HUES64 (cell line): ENCODE data around the gene BOLA2B.
"Not testable (repeated sequence)": the region's sequence is repeated elsewhere in the genome, so short reads cannot be mapped to it uniquely, and the experiment has no call there.

Source experiments
- H3K27ac ChIP-seq: 2 replicates; pipeline ENCODE4 v1.7.0; 2013; ENCODE audit warnings: low read depth, low read length, inconsistent platforms
- H3K27me3 ChIP-seq: 2 replicates; pipeline ENCODE4 v1.6.1; 2013; ENCODE audit warnings: mild to moderate bottlenecking, low read length; ENCODE audit not compliant: insufficient read depth
- H3K36me3 ChIP-seq: 2 replicates; pipeline ENCODE4 v1.6.1; 2013; ENCODE audit warnings: mild to moderate bottlenecking, low read length; ENCODE audit not compliant: insufficient read depth
- H3K4me1 ChIP-seq: 2 replicates; pipeline ENCODE4 v1.6.1; 2013; ENCODE audit warnings: mild to moderate bottlenecking, low read length, moderate library complexity; ENCODE audit not compliant: insufficient read depth
- H3K4me3 ChIP-seq: 2 replicates; pipeline ENCODE4 v1.5.1; 2013; ENCODE audit warnings: mild to moderate bottlenecking, low read length, moderate library complexity
- H3K9ac ChIP-seq: 2 replicates; pipeline ENCODE4 v1.6.1; 2013; ENCODE audit warnings: mild to moderate bottlenecking, low read depth, low read length
- H3K9me3 ChIP-seq: 2 replicates; pipeline ENCODE4 v1.6.1; 2013; ENCODE audit warnings: low read depth, low read length; ENCODE audit not compliant: insufficient read depth
- WGBS: fragments of 150-250, 120-280 bp; methylation state at CpG from one replicate; pipeline ENCODE4 v1.1.7; 2013; ENCODE audit warnings: missing lambda C conversion rate; 5-methylcytosine and 5-hydroxymethylcytosine counted together

The BOLA2B gene

DNA sequence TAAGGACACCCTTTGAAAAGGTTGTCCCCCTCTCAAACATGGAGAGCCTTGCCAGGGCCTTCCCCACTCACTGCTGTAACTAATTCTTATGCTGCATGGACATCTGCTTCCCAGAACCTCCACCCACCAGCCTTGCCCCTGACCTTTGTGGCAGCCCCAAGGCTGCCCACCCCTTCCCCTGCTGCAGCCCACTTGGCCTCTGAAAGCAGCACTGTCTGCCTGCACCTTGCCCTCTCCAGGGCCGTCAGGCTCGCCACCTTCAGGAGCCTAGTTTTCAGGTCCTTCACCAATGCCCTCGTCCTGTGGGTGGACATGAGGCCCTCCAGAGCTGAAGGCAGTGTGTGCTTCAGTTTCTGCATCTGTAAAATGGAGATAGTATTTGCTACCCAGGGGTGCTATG lies 12.7 kb downstream of the BOLA2B start:
- no peak overlapping the region for H3K4me3 ChIP-seq
- no peak overlapping the region for H3K9ac ChIP-seq
- WGBS: 86% methylated on average over 3 of the region's 3 CpGs
- no peaks in the 10 kb centered on the region for H3K36me3 ChIP-seq
- H3K4me1 ChIP-seq: no peaks in the 10 kb centered on the region
- peaks cover 27% of the 10 kb centered on the region for H3K27me3 ChIP-seq
- no peaks in the 10 kb centered on the region for H3K9me3 ChIP-seq
- no peak overlapping the region for H3K27ac ChIP-seq

DNA sequence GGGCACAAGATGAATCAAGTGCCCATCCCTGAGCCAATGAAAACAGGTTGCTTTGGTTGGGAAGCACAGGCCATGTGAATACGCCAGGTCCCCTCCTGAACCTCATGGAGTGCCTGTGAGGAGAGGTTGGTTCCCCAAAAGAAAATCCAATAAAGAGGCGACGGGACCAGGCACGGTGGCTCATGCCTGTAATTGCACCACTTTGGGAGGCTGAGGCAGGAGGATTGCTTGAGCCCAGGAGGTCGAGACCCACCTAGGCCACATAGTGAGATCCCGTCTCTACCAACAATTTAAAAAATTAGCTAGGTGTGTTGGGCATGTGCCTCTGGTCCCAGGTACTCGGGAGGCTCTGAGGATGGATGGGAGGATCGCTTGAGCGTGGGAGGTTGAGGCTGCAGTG lies 13.5 kb downstream of the BOLA2B start:
- 94% methylated on average over 8 of the region's 9 CpGs for WGBS

DNA sequence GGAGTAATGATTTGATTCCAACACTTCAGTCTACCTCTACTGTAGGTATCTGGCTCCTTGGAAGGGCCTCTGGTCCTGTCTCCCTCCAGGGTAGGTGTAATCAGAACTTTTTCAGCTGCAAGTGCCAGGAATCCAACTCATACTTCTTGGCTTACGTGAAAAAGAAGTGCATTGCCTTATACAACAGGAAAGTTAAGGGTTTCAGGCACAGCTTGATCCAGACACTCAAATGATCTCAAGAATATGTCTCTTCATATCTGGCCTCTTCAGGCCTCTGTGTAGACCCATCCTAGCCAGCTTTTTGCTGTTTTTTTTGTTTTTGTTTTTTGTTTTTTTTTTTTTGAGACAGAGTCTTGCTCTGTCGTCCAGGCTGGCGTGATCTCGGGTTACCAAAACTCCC lies 14.3 kb downstream of the BOLA2B start:
- Histone ChIP-seq H3K27me3 (peaks cover 18% of the 10 kb centered on the region), H3K9me3 (no peaks in the 10 kb centered on the region), H3K4me1 (no peaks in the 10 kb centered on the region), H3K36me3 (no peaks in the 10 kb centered on the region), H3K9ac (no peak overlapping the region), H3K4me3 (no peak overlapping the region), H3K27ac (no peak overlapping the region)
- WGBS: 93% methylated on average over 4 of the region's 4 CpGs

More for the DNA sequence above, 13.5 kb downstream of the BOLA2B start:
- Histone ChIP-seq H3K9me3 (no peaks in the 10 kb centered on the region), H3K27me3 (peaks cover 26% of the 10 kb centered on the region), H3K9ac (no peak overlapping the region), H3K36me3 (no peaks in the 10 kb centered on the region), H3K4me3 (no peak overlapping the region), H3K27ac (no peak overlapping the region), H3K4me1 (no peaks in the 10 kb centered on the region)

DNA sequence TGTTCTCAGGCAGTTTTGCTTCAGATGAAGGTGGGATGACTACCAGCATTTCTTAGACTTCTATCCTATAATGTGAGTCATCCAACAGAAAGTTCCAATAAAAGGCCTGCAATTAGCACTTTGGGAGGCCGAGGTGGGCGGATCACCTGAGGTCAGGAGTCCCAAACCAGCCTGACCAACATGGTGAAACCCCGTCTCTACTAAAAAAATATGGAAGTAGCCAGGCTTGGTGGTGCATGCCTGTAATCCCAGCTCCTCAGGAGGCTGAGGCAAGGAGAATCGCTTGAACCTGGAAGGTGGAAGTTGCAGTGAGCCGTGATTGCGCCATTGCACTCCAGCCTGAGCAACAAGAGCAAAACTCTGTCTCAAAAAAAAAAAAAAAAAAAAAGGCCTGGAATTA lies 16.6 kb downstream of the BOLA2B start:
- not testable (repeated sequence) for H3K27me3 ChIP-seq

DNA sequence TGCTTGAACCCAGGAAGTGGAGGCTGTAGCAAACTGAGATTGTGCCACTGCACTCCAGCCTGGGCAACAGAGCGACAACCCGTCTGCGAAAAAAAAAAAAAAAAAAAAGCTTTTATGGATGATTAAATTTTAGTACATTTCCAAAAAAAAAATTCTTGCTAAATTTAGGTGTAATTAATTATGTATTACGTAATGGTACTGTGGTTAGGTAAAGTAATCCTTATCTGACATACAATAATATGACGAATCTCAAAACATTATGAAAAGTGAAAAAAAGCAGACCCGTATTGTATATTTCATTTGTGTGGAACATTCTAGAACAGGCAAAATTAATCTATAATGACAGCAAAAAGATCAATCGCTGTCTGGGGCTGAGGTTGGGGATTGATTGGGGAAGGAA lies 20.4 kb downstream of the BOLA2B start:
- Histone ChIP-seq H3K27me3 (no peaks in the 10 kb centered on the region), H3K9me3 (no peaks in the 10 kb centered on the region), H3K4me1 (no peaks in the 10 kb centered on the region), H3K36me3 (no peaks in the 10 kb centered on the region), H3K9ac (no peak overlapping the region), H3K4me3 (no peak overlapping the region), H3K27ac (no peak overlapping the region)
- WGBS: 86% methylated on average over 3 of the region's 7 CpGs

More for the DNA sequence above, 16.6 kb downstream of the BOLA2B start:
- H3K4me1 ChIP-seq, H3K27ac ChIP-seq, H3K4me3 ChIP-seq, H3K36me3 ChIP-seq, H3K9ac ChIP-seq, H3K9me3 ChIP-seq: not testable (repeated sequence)
- WGBS: 92% methylated on average over 6 of the region's 6 CpGs

DNA sequence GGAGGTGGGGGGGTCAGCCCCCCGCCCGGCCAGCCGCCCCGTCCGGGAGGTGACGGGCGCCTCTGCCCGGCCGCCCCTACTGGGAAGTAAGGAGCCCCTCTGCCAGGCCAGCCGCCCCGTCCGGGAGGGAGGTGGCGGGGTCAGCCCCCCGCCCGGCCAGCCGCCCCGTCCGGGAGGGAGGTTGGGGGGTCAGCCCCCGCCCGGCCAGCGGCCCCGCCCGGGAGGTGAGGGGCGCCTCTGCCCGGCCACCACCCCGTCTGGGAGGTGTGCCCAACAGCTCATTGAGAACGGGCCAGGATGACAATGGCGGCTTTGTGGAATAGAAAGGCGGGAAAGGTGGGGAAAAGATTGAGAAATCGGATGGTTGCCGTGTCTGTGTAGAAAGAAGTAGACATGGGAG lies 23.3 kb downstream of the BOLA2B start:
- 97% methylated on average over 17 of the region's 31 CpGs for WGBS
- H3K4me1 ChIP-seq, H3K36me3 ChIP-seq, H3K4me3 ChIP-seq, H3K9ac ChIP-seq, H3K27ac ChIP-seq, H3K9me3 ChIP-seq, H3K27me3 ChIP-seq: not testable (repeated sequence)

DNA sequence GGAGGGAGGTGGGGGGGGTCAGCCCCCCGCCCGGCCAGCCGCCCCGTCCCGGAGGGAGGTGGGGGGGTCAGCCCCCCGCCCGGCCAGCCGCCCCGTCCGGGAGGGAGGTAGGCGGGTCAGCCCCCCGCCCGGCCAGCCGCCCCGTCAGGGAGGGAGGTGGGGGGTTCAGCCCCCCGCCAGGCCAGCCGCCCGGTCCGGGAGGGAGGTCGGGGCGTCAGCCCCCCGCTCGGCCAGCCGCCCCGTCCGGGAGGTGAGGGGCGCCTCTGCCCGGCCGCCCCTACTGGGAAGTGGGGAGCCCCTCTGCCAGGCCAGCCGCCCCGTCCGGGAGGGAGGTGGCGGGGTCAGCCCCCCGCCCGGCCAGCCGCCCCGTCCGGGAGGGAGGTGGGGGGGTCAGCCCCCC lies 24.1 kb downstream of the BOLA2B start:
- not testable (repeated sequence) for H3K4me3 ChIP-seq, H3K36me3 ChIP-seq, H3K27ac ChIP-seq, H3K27me3 ChIP-seq, H3K9me3 ChIP-seq, H3K4me1 ChIP-seq, H3K9ac ChIP-seq
- 98% methylated on average over 24 of the region's 38 CpGs for WGBS

DNA sequence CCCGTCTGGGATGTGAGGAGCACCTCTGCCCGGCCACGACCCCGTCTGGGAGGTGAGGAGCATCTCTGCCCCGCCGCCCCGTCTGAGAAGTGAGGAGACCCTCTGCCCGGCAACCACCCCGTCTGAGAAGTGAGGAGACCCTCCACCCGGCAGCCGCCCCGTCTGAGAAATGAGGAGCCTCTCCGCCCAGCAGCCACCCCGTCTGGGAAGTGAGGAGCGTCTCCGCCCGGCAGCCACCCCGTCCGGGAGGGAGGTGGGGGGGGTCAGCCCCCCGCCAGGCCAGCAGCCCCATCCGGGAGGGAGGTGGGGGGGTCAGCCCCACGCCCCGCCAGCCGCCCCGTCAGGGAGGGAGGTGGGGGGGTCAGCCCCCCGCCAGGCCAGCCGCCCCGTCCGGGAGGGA lies 24.7 kb downstream of the BOLA2B start:
- not testable (repeated sequence) for H3K9me3 ChIP-seq, H3K27ac ChIP-seq, H3K4me3 ChIP-seq, H3K9ac ChIP-seq, H3K27me3 ChIP-seq, H3K4me1 ChIP-seq, H3K36me3 ChIP-seq
- WGBS: 96% methylated on average over 12 of the region's 29 CpGs

DNA sequence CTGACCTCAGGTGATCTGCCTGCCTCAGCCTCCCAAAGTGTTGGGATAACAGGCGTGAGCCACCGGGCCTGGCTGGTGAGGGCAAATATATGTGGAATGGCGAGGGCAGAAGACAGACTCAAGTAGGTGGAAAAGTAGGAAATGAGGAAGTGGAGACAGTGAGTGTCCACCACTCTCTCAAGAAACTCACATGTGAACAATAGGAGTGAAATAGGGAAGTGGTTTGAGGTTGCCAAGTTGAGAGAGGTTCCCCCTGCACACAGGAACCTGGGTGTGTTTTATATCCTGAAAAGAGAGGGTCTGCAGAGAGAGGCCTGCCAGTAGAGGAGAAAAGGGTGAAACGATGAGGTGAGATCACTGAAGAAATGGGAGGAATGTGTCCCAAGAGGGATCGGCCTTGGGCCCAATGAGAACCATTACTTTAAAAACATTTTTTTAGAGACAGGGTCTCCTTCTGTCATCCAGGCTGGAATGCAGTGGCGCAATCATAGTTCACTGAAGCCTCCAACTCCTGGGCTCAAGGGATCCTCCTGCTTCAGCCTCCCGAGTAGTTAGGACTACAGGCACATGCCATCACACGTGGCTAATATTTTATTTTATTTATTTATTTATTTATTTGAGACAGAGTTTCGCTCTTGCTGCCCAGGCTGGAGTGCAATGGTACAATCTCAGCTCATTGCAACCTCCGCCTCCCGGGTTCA lies 27.1 kb downstream of the BOLA2B start:
- no peak overlapping the region for H3K27ac ChIP-seq
- H3K4me1 ChIP-seq: no peaks in the 10 kb centered on the region
- H3K36me3 ChIP-seq: no peaks in the 10 kb centered on the region
- no peaks in the 10 kb centered on the region for H3K9me3 ChIP-seq
- no peak overlapping the region for H3K9ac ChIP-seq
- WGBS: 95% methylated on average over 10 of the region's 11 CpGs
- H3K4me3 ChIP-seq: no peak overlapping the region
- no peaks in the 10 kb centered on the region for H3K27me3 ChIP-seq

DNA sequence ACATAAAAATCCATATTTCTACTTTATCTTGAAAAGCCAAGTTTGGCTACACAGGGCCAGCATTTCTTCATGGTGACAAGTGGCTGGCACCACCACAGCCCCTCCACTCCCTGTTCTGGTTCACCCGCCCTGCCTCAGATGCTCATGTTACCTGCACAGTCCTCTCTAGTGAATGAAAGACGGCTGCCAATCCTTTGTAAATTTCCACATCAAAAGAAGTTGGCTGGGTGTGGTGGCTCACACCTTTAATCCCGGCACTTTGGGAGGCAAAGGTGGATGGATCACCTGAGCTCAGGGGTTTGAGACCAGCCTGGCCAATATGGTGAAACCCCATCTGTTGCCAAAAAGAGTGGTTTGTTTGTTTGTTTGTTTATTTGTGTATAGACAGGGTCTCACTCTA lies 29.9 kb downstream of the BOLA2B start:
- Histone ChIP-seq H3K27ac (no peak overlapping the region), H3K9ac (no peak overlapping the region), H3K4me3 (no peak overlapping the region), H3K4me1 (no peaks in the 10 kb centered on the region), H3K9me3 (no peaks in the 10 kb centered on the region), H3K36me3 (no peaks in the 10 kb centered on the region), H3K27me3 (no peaks in the 10 kb centered on the region)
- 80% methylated on average over 3 of the region's 3 CpGs for WGBS

DNA sequence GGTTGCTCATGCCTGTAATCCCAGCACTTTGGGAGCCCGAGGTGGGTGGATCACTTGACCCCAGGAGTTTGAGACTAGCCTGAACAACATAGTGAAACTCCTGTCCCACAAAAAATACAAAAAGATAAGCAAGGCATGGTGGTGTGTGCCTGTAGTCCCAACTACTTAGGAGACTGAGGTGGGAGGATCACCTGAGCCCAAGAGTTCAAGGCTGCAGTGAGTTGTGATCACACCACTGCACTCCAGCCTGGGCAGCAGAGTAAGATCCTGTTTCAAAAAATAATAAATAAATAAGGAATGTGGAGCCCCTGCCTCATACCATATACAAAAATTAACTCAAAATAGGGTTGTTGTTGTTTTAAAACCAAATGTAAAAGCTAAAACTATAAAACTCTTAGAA lies 36.3 kb downstream of the BOLA2B start:
- H3K4me1 ChIP-seq: no peaks in the 10 kb centered on the region
- H3K27ac ChIP-seq: no peak overlapping the region
- H3K36me3 ChIP-seq: no peaks in the 10 kb centered on the region
- no peak overlapping the region for H3K4me3 ChIP-seq
- no peaks in the 10 kb centered on the region for H3K9me3 ChIP-seq
- 94% methylated on average over 1 of the region's 1 CpG for WGBS
- H3K9ac ChIP-seq: no peak overlapping the region
- H3K27me3 ChIP-seq: no peaks in the 10 kb centered on the region

DNA sequence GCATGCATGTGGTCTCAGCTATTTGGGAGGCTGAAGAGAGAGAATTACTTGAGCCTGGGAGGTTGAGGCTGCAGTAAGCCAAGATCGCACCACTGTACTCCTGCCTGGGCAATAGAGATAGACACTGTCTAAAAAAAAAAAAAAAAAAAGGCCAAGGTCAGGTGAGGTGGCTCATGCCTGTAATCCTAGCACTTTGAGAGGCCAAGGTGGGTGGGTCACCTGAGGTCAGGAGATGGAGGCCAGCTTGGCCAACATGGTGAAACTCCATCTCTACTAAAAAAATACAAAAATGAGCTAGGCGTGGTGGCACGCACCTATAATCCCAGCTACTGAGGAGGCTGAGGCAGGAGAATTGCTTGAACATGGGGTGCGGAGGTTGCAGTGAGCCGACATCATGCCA lies 38.3 kb downstream of the BOLA2B start:
- WGBS: 88% methylated on average over 5 of the region's 5 CpGs
- H3K27ac ChIP-seq: no peak overlapping the region

More for the DNA sequence above, 38.3 kb downstream of the BOLA2B start:
- H3K9ac ChIP-seq: no peak overlapping the region
- no peaks in the 10 kb centered on the region for H3K27me3 ChIP-seq
- no peaks in the 10 kb centered on the region for H3K9me3 ChIP-seq
- no peak overlapping the region for H3K4me3 ChIP-seq
- no peaks in the 10 kb centered on the region for H3K4me1 ChIP-seq
- H3K36me3 ChIP-seq: no peaks in the 10 kb centered on the region
